ENCODE measurements around the gene FCN1.
"Not testable (repeated sequence)": the region's sequence is repeated elsewhere in the genome, so short reads cannot be mapped to it uniquely, and the experiment has no call there.

Gene FCN1

DNA sequence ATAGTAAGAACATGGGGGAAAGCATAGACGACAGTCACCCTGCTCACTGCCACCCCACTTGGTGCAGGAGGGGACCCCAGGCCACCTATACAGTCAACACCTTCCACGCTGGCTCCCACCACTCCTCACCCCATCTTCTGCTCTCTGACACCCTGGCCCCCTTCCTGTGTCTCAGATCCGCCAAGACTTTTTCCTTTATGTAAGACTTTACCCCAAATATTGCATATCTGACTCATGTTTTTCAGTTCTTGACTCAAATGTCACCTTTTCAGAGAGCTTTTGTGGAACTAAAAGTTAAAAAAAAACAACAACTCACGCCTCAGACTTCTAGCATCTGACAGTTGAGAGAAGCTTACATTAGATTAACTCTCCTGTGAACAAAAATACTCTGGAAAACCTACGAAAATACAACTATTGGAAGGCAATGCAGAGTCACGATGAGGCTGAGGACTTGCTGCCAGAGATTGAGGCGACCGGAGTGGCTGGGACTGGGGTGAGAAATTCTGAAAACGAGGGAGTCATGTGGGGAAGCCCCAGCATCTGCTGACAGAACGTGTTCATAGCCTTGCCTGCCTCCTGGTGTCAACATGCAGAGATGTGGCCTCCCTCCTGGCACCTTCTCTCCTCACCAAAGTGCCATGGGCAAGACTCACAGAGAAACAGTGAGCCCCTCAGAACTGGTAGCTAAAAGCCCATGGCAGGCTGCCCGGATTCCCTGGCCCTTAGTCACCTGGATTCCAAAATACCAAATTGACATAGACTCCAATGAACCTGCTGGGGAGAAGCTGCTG is 59.5 kb downstream of the FCN1 start:
- Mint-ChIP-seq H3K36me3 (ENCODE audit: low read depth) (no peaks in the 10 kb centered on the region), H3K9me3 (peaks cover 20% of the 10 kb centered on the region), H3K4me1 (no peaks in the 10 kb centered on the region), H3K4me3 (no peak overlapping the region), H3K27me3 (ENCODE audit: low read depth) (peaks cover 20% of the 10 kb centered on the region), H3K27ac (no peak overlapping the region)
- TF ChIP-seq, protein P1, sequence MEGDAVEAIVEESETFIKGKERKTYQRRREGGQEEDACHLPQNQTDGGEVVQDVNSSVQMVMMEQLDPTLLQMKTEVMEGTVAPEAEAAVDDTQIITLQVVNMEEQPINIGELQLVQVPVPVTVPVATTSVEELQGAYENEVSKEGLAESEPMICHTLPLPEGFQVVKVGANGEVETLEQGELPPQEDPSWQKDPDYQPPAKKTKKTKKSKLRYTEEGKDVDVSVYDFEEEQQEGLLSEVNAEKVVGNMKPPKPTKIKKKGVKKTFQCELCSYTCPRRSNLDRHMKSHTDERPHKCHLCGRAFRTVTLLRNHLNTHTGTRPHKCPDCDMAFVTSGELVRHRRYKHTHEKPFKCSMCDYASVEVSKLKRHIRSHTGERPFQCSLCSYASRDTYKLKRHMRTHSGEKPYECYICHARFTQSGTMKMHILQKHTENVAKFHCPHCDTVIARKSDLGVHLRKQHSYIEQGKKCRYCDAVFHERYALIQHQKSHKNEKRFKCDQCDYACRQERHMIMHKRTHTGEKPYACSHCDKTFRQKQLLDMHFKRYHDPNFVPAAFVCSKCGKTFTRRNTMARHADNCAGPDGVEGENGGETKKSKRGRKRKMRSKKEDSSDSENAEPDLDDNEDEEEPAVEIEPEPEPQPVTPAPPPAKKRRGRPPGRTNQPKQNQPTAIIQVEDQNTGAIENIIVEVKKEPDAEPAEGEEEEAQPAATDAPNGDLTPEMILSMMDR (IDR thresholded peaks at IDR 0.05; ENCODE audit: unreplicated experiment in 3 of 3), result no peak

DNA sequence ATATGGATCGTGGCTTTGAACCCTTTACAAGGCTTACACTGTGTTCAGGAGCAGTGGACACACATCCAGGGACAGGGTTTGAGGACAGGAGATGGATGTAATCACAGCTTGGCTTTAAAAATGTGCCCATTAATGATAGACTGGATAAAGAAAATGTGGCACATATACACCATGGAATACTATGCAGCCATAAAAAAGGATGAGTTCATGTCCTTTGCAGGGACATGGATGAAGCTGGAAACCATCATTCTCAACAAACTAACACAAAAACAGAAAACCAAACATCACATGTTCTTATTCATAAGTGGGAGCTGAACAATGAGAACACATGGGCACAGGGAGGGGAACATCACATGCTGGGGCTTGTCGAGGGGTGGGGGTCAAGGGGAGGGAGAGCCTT is 60.3 kb downstream of the FCN1 start:
- H3K27me3 Mint-ChIP-seq (ENCODE audit: low read depth), result peaks cover 20% of the 10 kb centered on the region
- H3K4me3 Mint-ChIP-seq; H3K36me3 Mint-ChIP-seq (ENCODE audit: low read depth); H3K4me1 Mint-ChIP-seq; H3K27ac Mint-ChIP-seq: not testable (repeated sequence)
- H3K9me3 Mint-ChIP-seq, result peaks cover 20% of the 10 kb centered on the region

DNA sequence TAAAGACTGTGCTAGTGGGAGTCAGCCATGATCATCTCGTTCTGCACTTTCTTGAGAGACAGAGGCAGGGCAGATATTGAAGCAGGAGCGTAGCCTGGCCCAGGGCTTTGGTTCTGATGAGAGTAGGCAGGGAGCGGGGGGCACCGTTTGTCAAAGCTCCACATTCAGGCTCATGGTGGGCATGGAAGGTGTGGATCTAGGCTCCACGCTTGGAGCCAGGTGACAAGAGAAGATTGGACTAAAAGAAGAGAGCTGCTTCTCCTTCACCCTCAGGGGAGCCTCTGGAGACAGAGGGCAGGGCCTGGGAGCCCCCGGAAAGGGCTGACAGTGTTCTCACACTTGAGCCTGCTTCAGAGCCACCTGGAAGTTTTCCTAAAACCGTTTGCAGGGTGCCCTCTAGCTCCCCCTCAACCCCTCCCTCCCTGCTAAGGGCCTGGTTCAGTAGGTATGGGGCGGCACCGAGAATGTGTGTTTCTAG is 61.8 kb downstream of the FCN1 start:
- Mint-ChIP-seq H3K36me3 (ENCODE audit: low read depth) (no peaks in the 10 kb centered on the region), H3K4me1 (no peaks in the 10 kb centered on the region), H3K27ac (no peak overlapping the region), H3K4me3 (no peak overlapping the region), H3K27me3 (ENCODE audit: low read depth) (peaks cover 16% of the 10 kb centered on the region), H3K9me3 (peaks cover 15% of the 10 kb centered on the region)
- TF ChIP-seq, protein P1 (IDR thresholded peaks at IDR 0.05; ENCODE audit: unreplicated experiment in 3 of 3), result no peak
